WTC11 (cell line): ENCODE measurements around the gene POLR2L.

Source experiments
- CREB1 ChIP-seq: sonication (generic); formaldehyde crosslinking; IDR thresholded peaks from 2 replicates; pipeline ENCODE4 v1.8.0; 2023; ENCODE audit warnings: mild to moderate bottlenecking, missing genetic modification reagents
- CTCF ChIP-seq: fragments of 200-600 bp; IDR thresholded peaks from 2 replicates; pipeline ENCODE4 v1.8.0; 2022; ENCODE audit warnings: antibody characterized with exemption
- ELF4 ChIP-seq: sonication (generic); formaldehyde crosslinking; IDR thresholded peaks from 2 replicates; pipeline ENCODE4 v1.8.1; 2022; ENCODE audit warnings: low read depth, mild to moderate bottlenecking, moderate library complexity, missing genetic modification reagents
- FOXJ3 ChIP-seq: sonication (generic); formaldehyde crosslinking; IDR thresholded peaks from 2 replicates; pipeline ENCODE4 v1.9.0; 2021; ENCODE audit warnings: missing genetic modification reagents, mild to moderate bottlenecking, borderline replicate concordance
- FOXK1 ChIP-seq: sonication (generic); formaldehyde crosslinking; IDR thresholded peaks from 2 replicates; pipeline ENCODE4 v1.8.0; 2022; ENCODE audit warnings: mild to moderate bottlenecking, moderate library complexity, missing genetic modification reagents
- GABPB1 ChIP-seq: sonication (generic); formaldehyde crosslinking; IDR thresholded peaks from 2 replicates; pipeline ENCODE4 v1.8.1; 2023; ENCODE audit warnings: mild to moderate bottlenecking, missing genetic modification reagents
- GTF2I ChIP-seq: fragments of 250-450 bp; sonication (Bioruptor Pico); conservative IDR thresholded peaks from 2 replicates; pipeline ENCODE4 v1.4.0; 2021; ENCODE audit warnings: mild to moderate bottlenecking
- NFYB ChIP-seq: sonication (generic); formaldehyde crosslinking; conservative IDR thresholded peaks from 2 replicates; pipeline ENCODE4 v1.8.0; 2022; ENCODE audit warnings: low read depth, missing genetic modification reagents
- TEAD4 ChIP-seq: sonication (generic); formaldehyde crosslinking; IDR thresholded peaks from 2 replicates; pipeline ENCODE4 v1.8.0; 2022; ENCODE audit warnings: mild to moderate bottlenecking, missing genetic modification reagents
- TF ChIP-seq, protein P1 (sequence below): sonication (generic); formaldehyde crosslinking; IDR thresholded peaks from 2 replicates; pipeline ENCODE4 v1.8.1; 2022; ENCODE audit warnings: mild to moderate bottlenecking, missing genetic modification reagents, moderate library complexity, borderline replicate concordance
- TF ChIP-seq, protein P2 (sequence below): sonication (generic); formaldehyde crosslinking; IDR thresholded peaks from 2 replicates; pipeline ENCODE4 v1.8.1; 2023; ENCODE audit warnings: mild to moderate bottlenecking, missing genetic modification reagents, moderate library complexity
- TF ChIP-seq, protein P3 (sequence below): sonication (generic); formaldehyde crosslinking; IDR thresholded peaks from 2 replicates; pipeline ENCODE4 v1.8.1; 2023; ENCODE audit warnings: mild to moderate bottlenecking, missing genetic modification reagents

GRCh38 chr11:866481-866880 lies 24.2 kb upstream of the POLR2L start:
- TF ChIP-seq GABPB1 (no peak), FOXK1 (no peak), TEAD4 (CRISPR knock-in tag) (no peak), CREB1 (CRISPR knock-in tag) (no peak), CTCF (no peak), ELF4 (CRISPR knock-in tag) (no peak), FOXJ3 (CRISPR knock-in tag) (no peak), GTF2I (CRISPR knock-in tag) (no peak), NFYB (no peak)
- TF ChIP-seq, protein P1, sequence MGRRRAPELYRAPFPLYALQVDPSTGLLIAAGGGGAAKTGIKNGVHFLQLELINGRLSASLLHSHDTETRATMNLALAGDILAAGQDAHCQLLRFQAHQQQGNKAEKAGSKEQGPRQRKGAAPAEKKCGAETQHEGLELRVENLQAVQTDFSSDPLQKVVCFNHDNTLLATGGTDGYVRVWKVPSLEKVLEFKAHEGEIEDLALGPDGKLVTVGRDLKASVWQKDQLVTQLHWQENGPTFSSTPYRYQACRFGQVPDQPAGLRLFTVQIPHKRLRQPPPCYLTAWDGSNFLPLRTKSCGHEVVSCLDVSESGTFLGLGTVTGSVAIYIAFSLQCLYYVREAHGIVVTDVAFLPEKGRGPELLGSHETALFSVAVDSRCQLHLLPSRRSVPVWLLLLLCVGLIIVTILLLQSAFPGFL (CRISPR knock-in tag), result no peak
- TF ChIP-seq, protein P2, sequence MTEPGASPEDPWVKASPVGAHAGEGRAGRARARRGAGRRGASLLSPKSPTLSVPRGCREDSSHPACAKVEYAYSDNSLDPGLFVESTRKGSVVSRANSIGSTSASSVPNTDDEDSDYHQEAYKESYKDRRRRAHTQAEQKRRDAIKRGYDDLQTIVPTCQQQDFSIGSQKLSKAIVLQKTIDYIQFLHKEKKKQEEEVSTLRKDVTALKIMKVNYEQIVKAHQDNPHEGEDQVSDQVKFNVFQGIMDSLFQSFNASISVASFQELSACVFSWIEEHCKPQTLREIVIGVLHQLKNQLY (CRISPR knock-in tag), result no peak
- TF ChIP-seq, protein P3, sequence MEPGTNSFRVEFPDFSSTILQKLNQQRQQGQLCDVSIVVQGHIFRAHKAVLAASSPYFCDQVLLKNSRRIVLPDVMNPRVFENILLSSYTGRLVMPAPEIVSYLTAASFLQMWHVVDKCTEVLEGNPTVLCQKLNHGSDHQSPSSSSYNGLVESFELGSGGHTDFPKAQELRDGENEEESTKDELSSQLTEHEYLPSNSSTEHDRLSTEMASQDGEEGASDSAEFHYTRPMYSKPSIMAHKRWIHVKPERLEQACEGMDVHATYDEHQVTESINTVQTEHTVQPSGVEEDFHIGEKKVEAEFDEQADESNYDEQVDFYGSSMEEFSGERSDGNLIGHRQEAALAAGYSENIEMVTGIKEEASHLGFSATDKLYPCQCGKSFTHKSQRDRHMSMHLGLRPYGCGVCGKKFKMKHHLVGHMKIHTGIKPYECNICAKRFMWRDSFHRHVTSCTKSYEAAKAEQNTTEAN (CRISPR knock-in tag), result no peak
